Stimulated activated CD8-positive, alpha-beta memory T cell treated with anti-CD3 and anti-CD28 coated beads, Interleukin-7, amount 100 ng/mL, for 48 hours (primary cell): Measurements from ENCODE around the gene SYNPR.
"Not testable (repeated sequence)": the region's sequence is repeated elsewhere in the genome, so short reads cannot be mapped to it uniquely, and the experiment has no call there.

ENCODE experiments used
- DNase-seq, 2 donors: peaks; one replicate each; pipeline ENCODE4 v3.0.0-alpha.2; 2020; ENCODE audit warnings: low read depth in 1 of 2; ENCODE audit errors: extremely low read depth in 1 of 2

The SYNPR gene

DNA sequence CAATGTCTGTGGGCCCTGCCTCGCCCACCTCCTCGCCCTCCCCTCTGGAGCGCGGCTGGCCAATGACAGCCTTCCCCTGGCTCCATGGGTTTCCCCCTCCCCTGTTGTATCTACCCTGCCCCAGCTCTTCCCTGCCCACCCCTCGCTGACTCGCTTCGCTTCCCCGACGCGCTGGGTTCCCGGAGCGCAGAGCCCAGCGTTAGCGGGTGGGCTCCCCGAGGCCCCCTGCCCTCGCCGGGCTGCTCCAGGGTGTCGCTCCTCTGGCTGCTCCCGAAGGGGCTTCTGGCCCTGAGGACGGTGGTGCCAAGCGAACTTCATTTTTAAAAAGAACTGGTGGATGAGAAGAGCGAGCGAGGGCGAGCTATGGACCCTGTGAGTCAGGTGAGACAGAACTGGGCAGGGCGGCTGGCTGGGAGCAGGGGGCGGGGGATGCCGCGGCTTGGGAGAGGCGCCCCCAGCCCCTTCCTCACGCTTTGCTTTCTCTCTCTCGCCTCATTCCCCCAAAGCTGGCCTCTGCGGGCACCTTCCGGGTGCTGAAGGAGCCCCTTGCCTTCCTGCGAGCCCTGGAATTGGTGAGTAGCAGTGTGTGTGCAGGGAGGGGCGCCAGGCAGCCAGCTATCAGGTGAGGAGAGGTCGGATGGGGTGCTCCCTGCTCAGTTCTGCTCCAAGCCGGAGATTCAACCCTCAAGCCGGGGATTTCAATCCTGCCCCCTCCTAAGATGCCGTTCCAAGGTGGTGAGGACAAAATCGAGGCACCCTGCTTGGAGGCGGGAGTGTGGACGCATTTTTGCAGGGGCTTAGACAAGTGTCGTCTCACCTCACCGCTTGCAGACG, at the start of gene SYNPR:
Gene SYNPR, plus strand, starts transcription at position 138 of the 834 bp plus-strand sequence.
- no peak for DNase-seq

DNA sequence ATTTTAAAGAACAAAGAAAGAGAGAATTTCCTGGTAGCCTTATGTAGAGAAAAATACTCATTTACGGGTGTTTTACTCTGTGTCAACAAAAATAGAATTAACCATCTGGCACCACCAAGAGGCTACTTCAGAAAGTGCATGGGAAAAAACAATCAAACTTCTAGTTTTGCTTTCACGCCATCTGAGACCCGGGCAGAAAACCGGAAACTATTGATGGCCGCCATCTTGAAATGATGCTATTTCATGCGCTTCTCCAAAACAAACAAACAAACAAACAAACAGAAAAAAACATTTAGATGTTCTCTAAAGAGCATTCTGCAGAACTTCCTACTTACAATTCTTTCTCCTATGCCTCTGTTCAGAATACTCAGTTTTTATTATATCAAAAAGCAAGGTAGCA, 49.4 kb upstream of the SYNPR start:
- no peak for DNase-seq

DNA sequence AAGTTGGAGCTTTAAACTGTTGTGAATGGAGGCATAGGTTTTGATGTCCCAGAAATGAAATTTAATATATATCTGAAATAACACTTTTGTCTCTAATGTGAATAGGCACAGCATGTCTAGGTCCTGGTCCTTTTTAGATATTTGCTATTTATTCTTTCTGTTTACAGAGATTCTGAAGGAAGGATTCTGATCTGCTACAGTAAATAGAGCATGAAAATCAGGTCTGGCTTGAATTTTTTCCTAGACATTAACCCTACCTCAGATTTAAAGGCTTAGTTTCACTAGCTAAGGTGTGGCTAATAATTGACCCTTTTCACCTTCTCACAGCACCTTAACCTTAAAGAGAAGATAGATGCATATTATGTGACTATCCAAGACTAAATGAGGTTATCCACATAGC, 48.0 kb upstream of the SYNPR start:
- no peak for DNase-seq

DNA sequence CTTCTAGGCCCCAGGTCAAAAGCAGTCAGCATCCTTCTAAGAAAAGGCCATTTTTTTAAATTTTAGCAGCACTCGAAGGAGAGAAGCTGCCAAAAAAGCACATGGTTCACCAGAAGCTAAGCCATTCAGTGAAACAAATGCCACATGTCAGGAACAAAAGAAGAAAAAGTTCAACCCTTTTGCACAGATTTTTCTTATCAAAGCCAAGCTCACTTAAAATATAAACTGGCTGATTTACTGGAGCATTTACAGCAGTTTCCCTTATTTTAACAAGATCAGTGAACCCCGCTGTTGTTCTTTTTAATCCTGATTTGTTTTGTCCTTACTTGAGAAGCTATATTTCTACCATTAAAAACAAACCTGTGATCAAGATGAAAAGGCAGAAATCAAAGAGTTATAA, 46.5 kb upstream of the SYNPR start:
- no peak for DNase-seq

DNA sequence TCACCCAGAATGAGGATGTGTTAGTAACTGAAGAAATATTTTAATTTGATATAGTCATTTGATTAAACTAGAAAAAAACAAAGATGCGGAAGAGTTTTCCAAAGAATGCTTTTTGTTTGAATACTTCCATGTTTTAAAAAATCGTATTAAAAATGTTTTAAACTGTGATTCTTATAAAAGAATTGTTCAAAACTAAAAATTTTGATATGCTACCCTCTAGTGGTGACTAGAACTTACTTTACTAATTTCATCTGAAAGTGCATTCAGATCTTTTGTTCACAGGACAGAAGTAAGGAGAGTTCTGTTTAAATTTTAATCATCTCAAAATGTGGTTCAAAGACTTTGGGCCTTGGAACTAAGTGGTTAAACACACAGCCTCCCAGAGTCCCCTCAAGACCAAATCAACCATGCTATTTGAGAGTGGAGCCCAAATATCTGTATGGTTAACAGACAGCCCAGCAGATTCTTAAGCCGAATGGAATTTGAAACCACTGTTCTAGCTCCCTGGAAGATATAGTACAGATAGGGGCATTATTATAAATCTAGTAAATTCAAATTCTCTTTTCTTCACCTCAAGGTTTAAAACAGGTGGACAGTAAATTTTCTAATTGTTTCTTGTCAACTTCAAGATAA, 45.2 kb upstream of the SYNPR start:
- no peak for DNase-seq

DNA sequence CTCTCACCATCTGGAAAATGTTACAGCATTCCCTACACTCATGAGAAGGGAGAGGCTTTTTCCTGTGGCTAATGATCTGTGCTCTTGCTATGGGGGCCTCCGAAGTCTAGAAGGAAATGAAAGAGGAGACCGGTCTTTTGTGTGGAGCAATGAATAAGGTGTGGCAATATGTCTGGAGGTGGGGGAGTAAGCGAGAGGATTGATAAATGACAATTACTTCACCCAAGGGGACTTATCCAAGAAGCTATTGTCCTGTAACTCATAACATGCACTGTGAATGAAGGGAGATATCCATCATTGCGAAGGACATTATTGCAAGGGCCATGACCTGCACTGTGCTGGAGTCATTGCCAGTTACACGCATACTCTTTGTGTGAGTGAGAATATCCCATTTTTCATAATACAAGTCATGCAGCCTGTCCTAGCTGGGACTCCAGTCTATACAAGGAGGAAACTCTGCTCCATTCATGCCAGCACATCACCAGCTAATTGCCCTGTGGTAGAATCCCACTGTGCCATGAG, 37.7 kb upstream of the SYNPR start:
- no peak for DNase-seq

DNA sequence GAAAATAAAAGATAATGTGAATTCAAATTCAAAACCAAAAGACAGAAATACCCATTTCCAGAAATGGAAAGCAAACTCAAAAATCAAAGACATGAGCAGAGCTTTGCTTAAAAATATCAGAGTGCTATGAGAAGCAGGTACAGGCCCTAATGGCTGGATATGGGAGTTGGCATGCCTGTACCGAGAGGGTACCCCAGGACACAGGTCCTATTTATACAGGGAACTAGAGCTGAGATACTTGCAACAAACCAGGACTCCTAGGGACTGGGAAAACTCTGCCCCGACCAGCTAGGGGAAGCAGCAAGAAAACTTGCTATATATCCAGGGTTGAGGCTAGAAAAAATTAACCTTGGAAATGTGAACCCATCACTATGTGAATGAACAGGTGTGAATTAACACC, 36.0 kb upstream of the SYNPR start:
- no peak for DNase-seq

DNA sequence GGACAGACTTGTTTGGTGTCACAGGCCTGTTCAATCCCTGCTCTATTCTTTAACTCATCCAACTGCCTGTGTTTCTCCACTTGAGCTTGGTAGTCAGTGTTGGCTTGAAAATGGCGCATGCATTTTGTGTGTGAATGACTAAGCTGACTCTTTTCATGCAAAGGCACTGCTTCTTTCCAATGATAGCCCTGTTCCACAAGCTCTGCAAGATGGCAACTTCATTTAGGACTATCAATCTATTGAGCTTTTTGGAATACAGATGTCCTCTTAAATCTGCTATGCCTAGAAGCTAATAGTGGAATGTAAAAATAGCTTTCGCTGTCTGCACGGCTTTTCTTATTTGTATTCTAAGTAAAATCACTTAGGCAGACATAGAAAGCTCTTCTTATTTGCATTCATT, 33.6 kb upstream of the SYNPR start:
- no peak for DNase-seq

DNA sequence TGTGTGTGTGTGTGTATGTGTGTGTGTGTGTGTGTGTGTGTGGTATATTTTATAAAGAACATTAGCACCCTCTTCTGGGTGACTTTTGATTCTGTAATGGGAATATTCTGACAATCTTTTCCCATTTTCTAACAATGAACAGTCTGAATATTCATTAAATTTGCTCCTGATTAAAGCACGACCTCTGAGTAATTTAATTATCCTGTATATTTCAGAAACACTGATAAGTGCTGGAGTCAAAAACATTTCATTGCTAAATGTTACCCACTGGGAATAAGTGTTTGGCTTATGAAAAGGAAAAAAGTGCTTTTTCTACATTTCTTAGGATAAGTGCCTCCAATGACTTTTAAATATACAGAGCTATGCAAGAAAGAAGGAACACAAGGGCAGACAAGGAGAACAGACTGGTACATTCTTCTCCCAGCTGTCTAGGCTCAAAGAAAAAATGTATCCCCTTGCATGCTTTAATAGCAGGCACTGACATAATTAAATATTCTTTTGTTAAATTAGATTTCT, 32.3 kb upstream of the SYNPR start:
- no peak for DNase-seq

DNA sequence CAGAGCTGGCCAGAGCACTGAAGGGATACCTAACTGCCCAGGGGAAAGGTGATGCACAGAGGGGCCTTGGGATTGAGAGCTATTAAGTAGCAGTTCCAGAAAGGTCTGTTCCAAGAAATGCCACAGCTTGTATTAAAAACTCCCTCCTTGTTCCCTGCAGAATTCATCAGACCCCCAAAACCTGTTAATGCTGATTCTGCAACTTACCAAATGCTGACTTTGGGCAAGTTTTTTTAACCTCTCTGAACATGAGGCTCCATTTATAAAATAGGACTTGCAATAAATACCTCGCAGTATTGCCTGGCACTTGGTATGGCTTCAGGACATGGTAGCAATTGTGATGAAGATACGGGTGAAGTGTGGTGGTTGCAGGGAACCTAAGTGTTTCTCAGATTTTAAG, 30.1 kb upstream of the SYNPR start:
- DNase-seq, result no peak

DNA sequence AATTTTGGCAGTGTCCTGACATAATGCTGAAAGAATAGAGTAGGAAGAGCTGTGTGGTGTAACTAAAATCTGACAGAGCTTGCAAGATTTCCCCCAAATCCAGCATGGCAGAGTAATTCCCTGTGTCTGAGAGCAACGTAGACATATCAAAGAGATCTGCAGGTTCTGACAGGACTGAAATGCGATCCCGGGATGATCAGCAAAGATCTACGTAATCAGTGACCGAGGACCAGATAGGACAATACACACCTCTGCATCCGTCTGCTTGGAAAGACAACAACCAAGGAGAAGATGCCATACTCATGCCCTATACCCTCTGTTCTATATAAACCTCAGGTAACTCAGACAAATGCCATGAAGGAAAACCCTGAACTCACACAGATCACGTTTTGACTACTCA, 26.6 kb upstream of the SYNPR start:
- DNase-seq, result no peak

DNA sequence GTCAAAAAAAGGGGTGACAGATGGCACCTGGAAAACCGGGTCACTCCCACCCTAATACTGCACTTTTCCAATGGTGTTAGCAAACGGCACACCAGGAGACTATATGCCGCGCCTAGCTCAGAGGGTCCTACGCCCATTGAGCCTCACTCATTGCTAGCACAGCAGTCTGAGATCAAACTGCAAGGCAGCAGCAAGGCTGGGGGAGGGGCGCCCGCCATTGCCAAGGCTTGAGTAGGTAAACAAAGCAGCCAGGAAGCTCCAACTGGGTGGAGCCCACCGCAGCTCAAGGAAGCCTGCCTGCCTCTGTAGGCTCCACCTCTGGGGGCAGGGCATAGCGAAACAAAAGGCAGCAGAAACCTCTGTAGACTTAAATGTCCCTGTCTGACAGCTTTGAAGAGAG, 22.3 kb upstream of the SYNPR start:
- not testable (repeated sequence) for DNase-seq

DNA sequence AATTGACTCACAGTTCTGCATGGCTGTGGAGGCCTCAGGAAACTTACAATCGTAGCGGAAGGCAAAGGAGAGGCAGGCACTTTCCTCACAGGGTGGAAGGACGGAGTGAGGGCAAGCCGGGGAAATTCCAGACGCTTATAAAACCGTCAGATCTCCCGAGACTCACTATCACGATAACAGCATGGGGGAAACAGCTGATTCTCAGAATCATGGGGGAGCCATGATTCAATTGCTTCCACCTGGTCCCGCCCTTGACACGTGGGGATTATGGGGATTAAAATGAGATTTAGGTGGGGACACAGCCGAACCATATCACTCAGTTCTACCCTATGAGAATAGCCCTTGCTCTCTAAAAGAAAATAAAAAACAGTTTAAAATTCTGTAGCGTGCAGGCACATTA, 13.4 kb upstream of the SYNPR start:
- DNase-seq, result no peak

DNA sequence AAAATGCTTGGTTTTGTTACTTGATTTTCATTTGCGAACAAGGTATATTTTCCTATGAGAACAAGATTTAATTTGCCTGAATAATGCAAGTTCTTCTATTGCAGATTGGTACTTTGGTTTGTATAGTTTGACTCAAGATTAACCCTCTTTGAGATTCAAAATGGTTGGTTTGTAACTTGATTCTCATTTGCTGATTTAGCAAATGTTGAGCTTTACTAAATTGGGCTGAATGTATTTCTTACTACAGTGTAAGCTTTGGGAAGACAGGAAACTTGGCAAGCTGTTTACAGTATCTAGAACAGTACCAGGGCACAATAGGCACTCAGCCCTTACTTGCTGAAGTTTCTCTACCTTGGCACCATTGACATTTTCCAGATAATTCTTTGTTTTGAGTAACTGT, 3.7 kb upstream of the SYNPR start:
- DNase-seq, result no peak

DNA sequence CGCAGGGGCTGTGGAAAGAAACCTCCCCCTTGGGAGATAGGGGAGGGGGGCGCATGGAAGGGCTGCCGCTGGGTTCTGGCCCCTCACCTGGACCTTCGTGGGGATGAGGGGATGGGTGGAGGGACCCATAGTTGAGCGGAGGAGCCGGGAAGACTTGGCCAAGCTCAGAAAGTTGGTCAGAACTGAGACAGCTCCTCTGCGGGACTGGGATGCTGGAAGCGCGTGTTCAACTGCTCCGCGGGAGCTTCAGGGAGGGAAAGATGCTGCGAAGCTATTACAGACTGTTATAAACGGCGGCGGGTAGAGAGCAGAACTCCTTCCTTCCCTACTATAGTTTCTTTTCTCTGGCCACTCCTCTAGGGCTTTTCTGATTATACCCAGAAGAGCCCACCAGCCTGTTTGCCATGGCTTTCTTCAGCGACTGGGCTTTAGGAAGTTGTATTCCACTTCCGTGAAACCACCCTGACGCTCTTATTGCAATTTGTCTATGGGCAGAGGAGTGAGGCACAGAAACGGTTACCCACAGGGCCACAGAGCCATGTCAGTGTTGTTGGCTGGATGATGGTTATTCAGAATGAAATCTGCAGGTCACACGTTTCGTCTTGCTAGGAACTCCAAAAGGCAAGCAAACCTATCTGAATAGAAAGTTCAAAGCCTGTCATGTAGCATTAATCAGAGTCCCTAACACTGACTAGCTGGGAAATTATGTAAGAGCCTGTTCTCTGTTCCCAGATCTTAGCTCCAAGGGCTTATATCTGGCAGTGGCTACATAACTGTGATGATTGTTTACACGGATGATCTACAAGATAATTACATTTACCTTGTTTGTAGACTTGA, 1.1 kb downstream of the SYNPR start:
- no peak for DNase-seq

DNA sequence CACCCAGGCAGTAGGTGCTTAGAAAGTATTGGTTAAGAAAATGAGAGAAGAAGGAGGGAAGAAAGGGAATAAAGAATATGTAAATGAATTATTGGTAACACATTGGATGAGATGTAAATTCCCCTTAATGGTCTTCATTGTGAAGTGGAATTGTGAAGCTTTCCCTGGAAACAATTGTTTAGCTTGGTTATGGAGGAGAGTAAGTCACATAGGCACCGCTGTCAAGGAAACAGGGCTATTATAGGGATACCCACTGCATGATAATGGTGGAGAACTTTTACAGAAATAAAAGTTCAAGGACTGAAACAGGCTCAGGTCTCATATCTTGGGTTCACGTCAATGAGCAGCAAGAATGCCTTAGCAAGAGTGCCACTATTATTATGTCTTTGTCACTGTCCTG, 9.5 kb downstream of the SYNPR start:
- DNase-seq, result no peak

DNA sequence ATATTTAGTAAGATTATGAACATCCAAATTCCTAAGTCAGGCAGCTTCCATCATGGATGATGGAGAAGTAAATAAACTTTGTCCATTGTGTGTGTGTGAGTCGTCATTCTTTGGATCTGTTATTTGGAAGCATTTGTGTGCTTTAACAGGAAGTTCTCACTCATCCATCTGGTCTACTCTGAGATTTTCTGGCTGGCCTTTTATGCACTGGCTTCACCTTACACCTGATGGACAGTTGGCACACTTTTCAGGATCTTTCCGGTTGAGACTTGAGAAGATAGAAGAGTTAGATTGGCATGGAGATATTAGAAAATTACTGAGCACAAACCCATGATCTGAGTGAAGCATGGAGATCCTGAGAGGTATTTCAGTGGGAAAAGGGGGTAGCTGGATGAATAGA, 12.6 kb downstream of the SYNPR start:
- DNase-seq, result no peak

DNA sequence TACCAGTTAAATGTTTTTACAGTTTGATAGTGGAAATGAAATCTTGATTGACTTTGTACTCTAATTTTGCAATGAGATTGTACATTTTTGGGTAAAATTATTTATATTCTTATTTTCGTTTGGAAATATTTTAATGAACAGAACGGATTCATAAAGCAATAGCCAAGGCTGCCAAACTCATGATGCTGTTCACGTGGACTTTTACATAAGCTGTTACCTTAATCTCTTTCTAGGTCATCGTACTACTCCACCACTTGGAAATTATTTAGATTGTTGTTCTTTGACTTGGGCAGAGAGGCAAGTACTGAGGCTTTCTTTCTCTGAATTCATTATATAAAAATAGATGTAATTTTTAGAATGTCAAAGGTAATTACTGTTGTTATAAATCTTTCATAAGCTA, 16.2 kb downstream of the SYNPR start:
- no peak for DNase-seq

DNA sequence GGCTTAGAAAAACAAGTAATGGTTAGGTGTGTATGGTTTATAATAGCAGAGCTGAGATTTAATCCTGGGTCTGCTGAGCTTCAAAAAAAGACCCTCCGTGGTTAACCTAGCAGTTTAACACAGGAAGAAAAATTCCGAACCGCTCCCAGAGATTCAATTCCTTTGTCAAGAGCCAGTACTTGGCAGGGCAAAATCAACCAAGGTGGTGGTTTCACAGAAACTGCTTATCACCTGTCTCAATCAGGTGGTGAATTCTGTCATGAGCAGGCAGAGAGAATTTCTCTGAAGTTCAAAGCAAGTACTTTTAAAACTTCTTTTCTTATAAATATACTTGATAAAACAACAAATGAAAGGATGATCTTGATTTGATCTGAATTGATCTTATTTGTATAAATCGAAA, 17.2 kb downstream of the SYNPR start:
- DNase-seq, result no peak

DNA sequence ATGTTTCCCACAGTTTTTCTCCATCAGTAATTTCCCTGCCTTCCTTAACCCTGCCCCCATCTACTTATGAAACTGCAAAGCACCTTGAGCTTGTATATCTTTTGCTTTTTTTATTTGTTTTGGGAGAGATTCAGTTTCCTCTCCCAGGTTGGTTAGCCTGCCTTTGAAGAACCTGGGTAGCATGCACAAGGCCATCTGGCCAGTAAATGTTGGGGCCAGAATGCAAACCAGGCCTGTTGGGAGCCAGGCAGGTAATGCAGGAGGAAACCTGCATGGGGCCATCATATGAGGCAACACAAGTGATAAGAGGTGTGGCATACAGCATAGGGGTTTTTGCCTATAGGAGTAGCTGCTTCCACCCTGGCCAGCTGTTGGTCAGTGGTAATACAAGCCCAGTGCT, 17.7 kb downstream of the SYNPR start:
- no peak for DNase-seq

DNA sequence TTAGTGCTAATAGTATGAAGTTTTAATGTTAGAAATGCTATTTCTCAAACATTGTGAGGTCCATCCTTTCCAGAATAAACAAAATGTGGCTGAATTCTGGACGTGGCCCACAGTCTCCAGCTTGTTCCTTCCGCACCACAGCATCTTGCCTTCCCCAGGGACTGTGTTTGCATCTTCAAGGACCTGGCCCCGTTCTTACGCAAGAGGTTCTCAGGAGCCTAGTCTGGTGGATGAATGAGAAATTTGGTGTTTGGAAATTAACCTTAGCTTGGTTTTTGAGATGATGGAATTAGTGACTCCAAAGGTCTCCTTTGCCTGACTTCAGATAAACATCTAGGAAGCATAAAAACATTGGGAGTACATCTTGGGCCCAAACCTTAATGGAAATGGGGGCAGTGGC, 18.1 kb downstream of the SYNPR start:
- no peak for DNase-seq
